Measurements from ENCODE around the gene PTBP1. TPM values are rescaled to one million over a fixed set of nuclear protein-coding genes. Genes with fewer than 3 reads are reported as not detected.

The PTBP1 gene
- total and polyA plus RNA-seq, 2 donors (not counting 1 experiment from before 2014, with no cell fraction given): 137 to 309 TPM

- Mint-ChIP-seq H3K27me3 (no peaks in the 10 kb centered on the region), H3K4me1 (no peaks in the 10 kb centered on the region), H3K9me3 (ENCODE audit: insufficient read depth) (peaks cover 4% of the 10 kb centered on the region), H3K27ac (no peak overlapping the region), H3K4me3 (no peak overlapping the region)
- intact Hi-C loops (cut with micrococcal nuclease): no loop called here
- Histone ChIP-seq H3K36me3 (replicated peaks in 1 of 2; ENCODE audit: control extremely low read depth in 1 of 2, control insufficient read depth in 1 of 2, extremely low read depth in 1 of 2, insufficient read depth in 2 of 2, low read length in 1 of 2) (no peaks in the 10 kb centered on the region), H3K4me2 (replicated peaks; ENCODE audit: low read depth, low read length, poor library complexity, severe bottlenecking) (no peak overlapping the region), H3K27me3 (replicated peaks in 1 of 4; ENCODE audit: control extremely low read depth in 1 of 4, control insufficient read depth in 3 of 4, insufficient read depth in 4 of 4, low read length in 3 of 4) (peaks cover 0 to 4% (median 0%) of the 10 kb centered on the region in 4 experiments), H3K27ac (ENCODE audit: low read length in 2 of 2) (no peak overlapping the region), H2AFZ (ENCODE audit: insufficient read depth, low read depth, low read length, poor library complexity, severe bottlenecking) (no peak overlapping the region), H3K9ac (ENCODE audit: low read length) (no peak overlapping the region), H3K9me3 (ENCODE audit: control extremely low read depth in 1 of 3, control insufficient read depth in 2 of 3, insufficient read depth in 1 of 3, low read length in 2 of 3) (peaks cover 0 to 39% (median 0%) of the 10 kb centered on the region in 3 donors), H3K4me1 (ENCODE audit: control insufficient read depth in 2 of 2, insufficient read depth in 2 of 2, low read length in 2 of 2) (no peaks in the 10 kb centered on the region), H4K20me1 (ENCODE audit: control insufficient read depth, insufficient read depth, low read length, poor library complexity, severe bottlenecking) (no peaks in the 10 kb centered on the region), H3K79me2 (ENCODE audit: control insufficient read depth, insufficient read depth, low read length) (no peaks in the 10 kb centered on the region), H3K4me3 (ENCODE audit: control extremely low read depth in 1 of 5, extremely low read depth in 1 of 5, insufficient read depth in 1 of 5, low read depth in 2 of 5, low read length in 4 of 5) (no peak overlapping the region)
- ChIA-PET CTCF (no interaction called here), POLR2A (no interaction called here)
- TF ChIP-seq CTCF (IDR thresholded peaks at IDR 0.05) (no peak), EZH2 (IDR thresholded peaks at IDR 0.05; ENCODE audit: borderline replicate concordance, insufficient read depth, low read depth, low read length, poor library complexity, severe bottlenecking) (no peak)
- 95% methylated on average over 15 of the region's 15 CpGs for WGBS (ENCODE audit: insufficient coverage)
- no peak for DNase-seq
- ATAC-seq (ENCODE audit: low read depth): no peak
Observed at GRCh38 chr19:755063-755462, 42.2 kb upstream of the PTBP1 start.

- no peaks in the 10 kb centered on the region for H3K79me2 ChIP-seq (ENCODE audit: control insufficient read depth, insufficient read depth, low read length)
- Mint-ChIP-seq H3K4me3 (no peak overlapping the region), H3K27ac (no peak overlapping the region), H3K27me3 (no peaks in the 10 kb centered on the region), H3K4me1 (no peaks in the 10 kb centered on the region), H3K9me3 (ENCODE audit: insufficient read depth) (peaks cover 4% of the 10 kb centered on the region)
- ChIA-PET POLR2A (no interaction called here), CTCF (no interaction called here)
- no peak overlapping the region for H2AFZ ChIP-seq (ENCODE audit: insufficient read depth, low read depth, low read length, poor library complexity, severe bottlenecking)
- intact Hi-C loops (cut with micrococcal nuclease): no loop called here
- H4K20me1 ChIP-seq (ENCODE audit: control insufficient read depth, insufficient read depth, low read length, poor library complexity, severe bottlenecking): no peaks in the 10 kb centered on the region
- TF ChIP-seq CTCF (IDR thresholded peaks at IDR 0.05) (no peak), EZH2 (IDR thresholded peaks at IDR 0.05; ENCODE audit: borderline replicate concordance, insufficient read depth, low read depth, low read length, poor library complexity, severe bottlenecking) (no peak)
- H3K27me3 ChIP-seq (replicated peaks in 1 of 4; ENCODE audit: control extremely low read depth in 1 of 4, control insufficient read depth in 3 of 4, insufficient read depth in 4 of 4, low read length in 3 of 4): peaks cover 0 to 3% (median 0%) of the 10 kb centered on the region in 4 experiments
- H3K9ac ChIP-seq (ENCODE audit: low read length): no peak overlapping the region
- H3K36me3 ChIP-seq (replicated peaks in 1 of 2; ENCODE audit: control extremely low read depth in 1 of 2, control insufficient read depth in 1 of 2, extremely low read depth in 1 of 2, insufficient read depth in 2 of 2, low read length in 1 of 2): no peaks in the 10 kb centered on the region
- H3K9me3 ChIP-seq (ENCODE audit: control extremely low read depth in 1 of 3, control insufficient read depth in 2 of 3, insufficient read depth in 1 of 3, low read length in 2 of 3): peaks cover 0 to 39% (median 0%) of the 10 kb centered on the region in 3 donors
- H3K4me3 ChIP-seq (ENCODE audit: control extremely low read depth in 1 of 5, extremely low read depth in 1 of 5, insufficient read depth in 1 of 5, low read depth in 2 of 5, low read length in 4 of 5): no peak overlapping the region
- DNase-seq (no peak), ATAC-seq (ENCODE audit: low read depth) (peak; percentile 28)
- no peaks in the 10 kb centered on the region for H3K4me1 ChIP-seq (ENCODE audit: control insufficient read depth in 2 of 2, insufficient read depth in 2 of 2, low read length in 2 of 2)
- no peak overlapping the region for H3K4me2 ChIP-seq (replicated peaks; ENCODE audit: low read depth, low read length, poor library complexity, severe bottlenecking)
- no peak overlapping the region for H3K27ac ChIP-seq (ENCODE audit: low read length in 2 of 2)
Observed at GRCh38 chr19:756236-756635, 41.0 kb upstream of the PTBP1 start.

Measured in B cell (primary cell).